Measurements from ENCODE around the gene FARSA. TPM values are rescaled to one million over a fixed set of nuclear protein-coding genes. Genes with fewer than 3 reads are reported as not detected.

Gene FARSA
- total RNA-seq, 4 donors from 2014 or later, result 22.7 to 44.7 (median 32.2) TPM

- DNase-seq (ENCODE audit: low spot score in 2 of 2), result no peak
- Histone ChIP-seq H3K36me3 (peaks cover 0 to 76% (median 38%) of the 10 kb centered on the region in 3 donors), H3K27me3 (no peaks in the 10 kb centered on the region), H3K9me3 (no peaks in the 10 kb centered on the region), H3K4me1 (peaks cover 0 to 50% (median 13%) of the 10 kb centered on the region in 4 donors), H3K4me3 (no peak overlapping the region), H3K27ac (no peak overlapping the region)
- TF ChIP-seq CTCF (IDR thresholded peaks at IDR 0.05), result no peak
- TF ChIP-seq EP300 (IDR thresholded peaks at IDR 0.05), result no peak
- no peak for TF ChIP-seq POLR2A (IDR thresholded peaks at IDR 0.05)
- 83 to 85% methylated on average over 27 to 28 of the region's 28 CpGs for WGBS, 2 donors
These were observed 14.4 kb upstream of the FARSA start for GRCh38 chr19:12947702-12948611.

GRCh38 chr19:12946731-12947496, 13.4 kb upstream of the FARSA start:
- H3K27ac ChIP-seq, result peak overlapping the region; percentile 82 to 98 (median 96)
- peaks cover 0 to 47% (median 11%) of the 10 kb centered on the region in 4 donors for H3K4me1 ChIP-seq
- 60 to 62% methylated on average over 14 of the region's 14 CpGs for WGBS, 2 donors

GRCh38 chr19:12946092-12946721, 12.7 kb upstream of the FARSA start:
- Histone ChIP-seq H3K9me3 (no peaks in the 10 kb centered on the region), H3K4me3 (peak overlapping the region; percentile 72 to 99 (median 94)), H3K4me1 (peaks cover 0 to 54% (median 11%) of the 10 kb centered on the region in 4 donors), H3K27me3 (no peaks in the 10 kb centered on the region), H3K36me3 (peaks cover 2 to 76% (median 52%) of the 10 kb centered on the region in 3 donors), H3K27ac (peak overlapping the region; percentile 82 to 98 (median 96))
- no peak for DNase-seq (ENCODE audit: low spot score in 2 of 2)
- TF ChIP-seq EP300 (IDR thresholded peaks at IDR 0.05), result no peak
- TF ChIP-seq CTCF (IDR thresholded peaks at IDR 0.05), result no peak
- no peak for TF ChIP-seq POLR2A (IDR thresholded peaks at IDR 0.05)
- 1% methylated on average over 16 to 22 of the region's 40 CpGs for WGBS, 2 donors

More at GRCh38 chr19:12946731-12947496, 13.4 kb upstream of the FARSA start:
- Histone ChIP-seq H3K4me3 (peak overlapping the region; percentile 72 to 99 (median 94)), H3K27me3 (no peaks in the 10 kb centered on the region), H3K36me3 (peaks cover 0 to 76% (median 45%) of the 10 kb centered on the region in 3 donors), H3K9me3 (no peaks in the 10 kb centered on the region)
- DNase-seq (ENCODE audit: low spot score in 2 of 2), result no peak
- no peak for TF ChIP-seq POLR2A (IDR thresholded peaks at IDR 0.05)
- no peak for TF ChIP-seq CTCF (IDR thresholded peaks at IDR 0.05)
- no peak for TF ChIP-seq EP300 (IDR thresholded peaks at IDR 0.05)

DNA sequence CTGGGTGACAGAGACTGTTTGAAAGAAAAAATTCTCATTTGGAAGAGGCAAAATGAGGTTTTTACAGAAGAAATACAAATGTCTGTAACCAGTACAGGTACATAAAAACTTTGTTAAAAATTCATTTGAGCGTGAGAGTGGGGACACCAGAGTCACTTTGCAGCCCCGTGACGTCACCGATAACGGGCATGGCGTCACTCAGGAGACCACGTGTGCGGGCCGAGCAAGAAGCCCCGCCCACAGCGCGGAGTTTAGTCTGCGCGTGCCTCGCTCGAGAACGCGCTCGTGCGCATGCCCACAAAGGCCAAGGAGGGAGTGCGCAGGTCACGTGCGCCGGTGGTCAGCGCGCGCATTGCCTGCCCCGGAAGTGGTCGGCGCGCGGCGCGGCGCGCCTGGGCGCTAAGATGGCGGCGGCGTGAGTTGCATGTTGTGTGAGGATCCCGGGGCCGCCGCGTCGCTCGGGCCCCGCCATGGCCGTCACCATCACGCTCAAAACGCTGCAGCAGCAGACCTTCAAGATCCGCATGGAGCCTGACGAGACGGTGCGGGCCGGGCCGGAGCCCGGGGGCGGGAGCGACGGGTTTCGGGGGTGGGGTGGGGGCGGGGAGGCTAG, 12.1 kb upstream of the FARSA start, which contains the start of gene RAD23A:
TSS of gene RAD23A (plus strand) at position 384 of the 613 bp plus-strand sequence. CDS start at position 471, 87 bp downstream.
- H3K27me3 ChIP-seq, result no peaks in the 10 kb centered on the region
- 1 to 3% methylated on average over 15 to 56 of the region's 62 CpGs for WGBS, 2 donors
- peak; percentile 95 to 96 for DNase-seq (ENCODE audit: low spot score in 2 of 2)
- H3K27ac ChIP-seq, result peak within 1 kb of the TSS; percentile 82 to 98 (median 96)
- peaks cover 2 to 76% (median 57%) of the 10 kb centered on the region in 3 donors for H3K36me3 ChIP-seq
- H3K4me1 ChIP-seq, result peaks cover 0 to 61% (median 16%) of the 10 kb centered on the region in 4 donors
- peak within 1 kb of the TSS; percentile 72 to 99 (median 94) for H3K4me3 ChIP-seq
- H3K9me3 ChIP-seq, result no peaks in the 10 kb centered on the region
- peak; percentile 84 to 98 for TF ChIP-seq EP300 (IDR thresholded peaks at IDR 0.05)
- TF ChIP-seq POLR2A (IDR thresholded peaks at IDR 0.05), result peak; percentile 88 to 89
- peak in 2 of 5 experiments; percentile 26 to 58 for TF ChIP-seq CTCF (IDR thresholded peaks at IDR 0.05)
